Measurements from ENCODE around the gene FMO2.
"Not testable (repeated sequence)": the region's sequence is repeated elsewhere in the genome, so short reads cannot be mapped to it uniquely, and the experiment has no call there.

The FMO2 gene

DNA sequence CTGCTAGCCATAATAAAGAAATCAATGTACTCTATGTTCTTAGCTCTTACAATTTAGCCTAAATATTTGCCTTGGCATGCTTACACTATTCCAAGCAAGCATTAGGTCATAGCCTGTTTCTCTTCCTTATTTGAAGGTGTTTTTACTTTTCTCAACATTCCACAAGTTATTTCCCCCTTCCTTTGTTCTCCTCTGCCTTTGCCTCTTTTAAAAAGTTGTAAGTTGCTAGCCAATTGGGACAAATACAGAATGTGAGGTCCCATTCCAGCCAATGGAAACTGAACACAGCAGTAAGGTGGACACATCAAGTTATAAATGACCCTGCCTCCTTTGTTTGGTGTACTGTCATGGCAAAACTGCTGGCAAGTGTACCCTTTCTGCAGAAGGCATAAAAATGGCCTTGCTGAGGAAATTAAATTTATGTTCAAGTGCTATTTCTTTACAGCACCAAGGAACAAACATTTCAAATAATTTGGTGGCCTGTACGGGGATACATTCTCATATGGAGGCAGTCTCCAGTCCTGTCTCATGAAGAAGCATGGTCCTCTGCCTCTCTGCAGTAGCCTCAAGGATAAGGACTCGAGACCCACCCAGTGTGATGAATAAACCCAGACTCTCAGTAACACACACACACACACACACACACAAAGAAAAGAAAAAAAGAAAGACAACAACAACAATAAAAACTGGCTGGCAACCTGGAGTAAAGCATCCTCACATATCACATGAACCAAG lies 34.4 kb downstream of the FMO2 start:
- DNase-seq (ENCODE audit: low read depth in 4 of 4, low spot score in 1 of 4), result no peak

DNA sequence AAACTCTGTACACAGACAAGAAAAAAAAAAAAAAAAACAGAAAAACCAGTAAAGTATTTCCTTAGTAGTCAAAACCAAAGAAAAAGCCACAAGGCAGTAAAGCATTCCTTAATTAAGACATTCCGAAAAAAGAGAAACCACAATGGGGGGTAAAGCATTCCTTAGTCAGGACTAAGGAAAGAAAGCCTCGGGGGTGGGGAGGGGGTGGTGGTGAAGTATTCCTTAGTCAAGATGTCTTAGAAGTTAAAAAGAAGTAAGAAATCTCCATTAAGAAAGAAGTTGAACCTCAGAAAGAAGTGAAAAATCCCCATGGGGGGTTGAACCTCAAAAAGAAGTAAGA lies 35.0 kb downstream of the FMO2 start:
- no peak for DNase-seq (ENCODE audit: low read depth in 4 of 4, low spot score in 1 of 4)

DNA sequence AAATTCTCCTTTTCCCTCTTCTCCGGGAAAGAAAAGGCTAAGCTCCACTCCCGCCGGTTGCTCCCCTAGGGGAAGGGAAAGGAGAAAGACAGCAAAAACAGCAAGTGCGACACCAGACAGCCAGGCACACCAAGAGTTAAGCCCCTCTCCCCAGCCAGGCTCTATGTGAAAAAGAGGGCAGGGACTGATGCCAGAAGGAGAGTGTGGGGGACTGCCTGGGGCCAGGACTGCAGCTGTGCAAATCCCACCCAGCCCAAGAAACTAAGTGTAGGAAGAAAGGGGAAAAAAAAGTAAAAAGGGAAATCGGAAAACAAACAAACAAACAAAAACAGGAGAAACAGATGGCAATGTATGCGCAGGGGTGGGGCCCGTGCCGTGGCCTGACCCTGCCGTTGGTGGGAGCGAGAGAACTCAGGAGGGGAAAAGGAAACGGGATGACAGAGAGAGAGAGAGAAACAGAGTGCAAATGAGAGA lies 35.5 kb downstream of the FMO2 start:
- DNase-seq (ENCODE audit: low read depth in 4 of 4, low spot score in 1 of 4), result no peak

DNA sequence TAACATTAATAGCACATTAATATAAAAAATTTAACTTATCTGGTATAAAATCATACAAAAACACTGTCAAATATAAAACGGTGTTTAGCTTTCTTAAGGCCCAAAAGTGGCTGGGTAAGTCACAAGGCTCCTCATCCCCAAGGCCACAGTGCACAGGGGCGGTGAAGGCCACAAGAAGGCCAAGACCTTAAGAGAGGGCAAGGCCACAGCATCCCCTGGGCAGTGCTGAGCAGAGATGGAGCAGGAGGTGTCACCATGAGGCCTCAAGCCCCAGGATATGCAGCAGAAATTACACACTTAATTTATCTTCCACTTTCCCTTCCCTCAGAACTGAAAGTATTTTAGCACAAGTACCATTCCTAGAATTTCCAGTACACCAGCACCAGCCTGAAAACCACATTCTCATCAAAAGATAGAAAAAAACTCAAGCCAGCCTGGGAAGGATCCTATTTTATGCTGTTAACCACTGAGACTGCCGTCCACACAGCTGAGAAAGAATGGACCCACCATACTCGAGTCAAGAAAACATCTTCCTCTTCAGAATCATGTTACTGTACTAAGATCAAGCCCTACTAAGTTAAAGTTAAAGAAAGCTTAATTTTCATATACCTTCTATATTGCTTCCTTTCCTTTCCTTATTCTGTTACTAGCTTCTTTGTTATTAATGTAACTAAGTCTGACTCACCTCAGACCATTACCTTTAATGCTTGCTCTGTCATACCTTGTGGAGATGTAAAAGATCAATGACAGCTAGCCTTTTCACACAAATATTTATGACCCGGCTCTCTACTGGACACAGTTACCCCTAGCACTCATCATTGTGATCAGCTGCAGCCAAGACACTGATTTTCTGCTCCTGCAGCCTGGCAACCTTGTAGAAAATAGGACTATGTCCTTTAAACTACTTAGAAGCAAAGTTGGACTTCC lies 36.8 kb downstream of the FMO2 start:
- DNase-seq (ENCODE audit: low read depth in 4 of 4, low spot score in 1 of 4), result no peak

DNA sequence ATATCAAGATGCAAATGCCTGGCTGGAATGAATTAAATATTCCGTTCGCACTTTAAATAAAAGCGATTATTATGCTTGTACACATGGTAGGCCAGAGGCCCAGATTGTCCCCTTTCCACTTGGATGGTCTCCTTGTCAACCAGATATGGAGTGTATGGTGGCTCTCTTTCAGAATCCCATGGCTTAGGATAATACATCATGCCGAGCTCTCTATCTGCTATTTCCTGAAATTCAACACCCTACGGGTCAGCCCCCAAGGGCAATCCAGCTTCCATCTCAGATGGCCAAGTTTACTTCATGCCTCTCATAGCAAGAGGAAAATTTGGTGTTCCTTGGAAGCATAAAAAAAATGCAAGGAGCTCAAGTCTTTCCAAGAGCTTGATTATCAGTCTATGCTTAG lies 37.8 kb downstream of the FMO2 start:
- DNase-seq (ENCODE audit: low read depth in 4 of 4, low spot score in 1 of 4), result no peak

DNA sequence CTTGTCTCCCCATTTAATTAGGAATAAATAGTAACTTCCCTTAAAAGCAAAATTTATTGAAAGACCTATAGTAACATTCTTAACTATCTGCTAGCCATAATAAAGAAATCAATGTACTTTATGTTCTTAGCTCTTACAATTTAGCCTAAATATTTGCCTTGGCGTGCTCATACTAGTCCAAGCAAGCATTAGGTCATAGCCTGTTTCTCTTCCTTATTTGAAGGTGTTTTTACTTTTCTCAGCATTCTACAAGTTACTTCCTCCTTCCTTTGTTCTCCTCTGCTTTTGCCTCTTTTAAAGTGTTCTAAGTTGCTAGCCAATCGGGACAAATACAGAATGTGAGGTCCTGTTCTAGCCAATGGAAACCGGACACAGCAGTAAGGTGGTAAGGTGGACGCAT lies 39.2 kb downstream of the FMO2 start:
- DNase-seq (ENCODE audit: low read depth in 4 of 4, low spot score in 1 of 4), result not testable (repeated sequence)

DNA sequence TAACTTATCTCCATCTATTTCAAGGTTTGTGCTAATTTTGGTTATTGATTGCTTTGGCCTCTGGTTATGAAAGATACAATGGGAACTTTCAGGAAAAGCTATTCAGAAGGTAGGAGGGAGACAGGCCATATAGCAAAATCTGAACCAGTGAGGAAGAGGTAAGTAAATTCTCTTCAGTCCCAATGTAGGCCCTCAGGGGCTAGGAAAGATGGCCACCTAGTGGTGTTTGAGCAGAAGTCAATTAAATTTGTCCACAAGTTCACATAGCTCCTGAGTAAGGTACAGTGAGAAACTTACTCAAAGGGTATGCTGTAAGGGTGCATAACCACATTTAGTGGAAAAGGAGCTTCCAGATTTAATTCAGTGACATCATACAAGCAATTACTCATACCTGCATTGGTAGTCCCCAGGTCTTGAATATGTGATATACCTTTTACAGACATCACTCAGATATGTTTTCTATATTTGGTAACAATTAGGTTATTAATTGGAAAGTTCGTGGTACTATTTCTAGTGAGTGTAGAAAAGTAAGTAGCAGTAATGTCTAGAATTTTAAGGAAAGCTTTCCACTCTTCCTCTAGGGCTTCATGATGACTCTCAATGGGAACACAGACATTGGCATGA lies 41.8 kb downstream of the FMO2 start:
- no peak for DNase-seq (ENCODE audit: low read depth in 4 of 4, low spot score in 1 of 4)

DNA sequence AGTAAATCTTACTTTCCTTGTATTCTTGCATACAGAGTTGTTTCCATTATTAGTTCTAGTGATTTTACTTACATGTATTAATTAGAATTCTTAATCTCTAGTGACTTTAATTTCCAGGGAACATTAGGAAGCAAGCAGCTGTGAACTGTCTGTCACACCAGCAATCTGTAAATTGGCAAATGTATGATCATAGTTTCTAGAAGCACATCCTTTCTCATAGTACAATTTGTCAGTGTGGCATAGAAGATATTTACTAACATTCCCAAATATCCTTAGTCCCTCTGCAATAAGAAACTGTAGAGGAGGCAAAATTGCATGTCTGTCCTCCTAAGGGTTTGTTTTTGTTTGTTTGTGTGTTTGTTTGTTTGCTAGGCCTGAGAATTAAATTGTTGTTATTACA lies 46.2 kb downstream of the FMO2 start:
- no peak for DNase-seq (ENCODE audit: low read depth in 4 of 4, low spot score in 1 of 4)

DNA sequence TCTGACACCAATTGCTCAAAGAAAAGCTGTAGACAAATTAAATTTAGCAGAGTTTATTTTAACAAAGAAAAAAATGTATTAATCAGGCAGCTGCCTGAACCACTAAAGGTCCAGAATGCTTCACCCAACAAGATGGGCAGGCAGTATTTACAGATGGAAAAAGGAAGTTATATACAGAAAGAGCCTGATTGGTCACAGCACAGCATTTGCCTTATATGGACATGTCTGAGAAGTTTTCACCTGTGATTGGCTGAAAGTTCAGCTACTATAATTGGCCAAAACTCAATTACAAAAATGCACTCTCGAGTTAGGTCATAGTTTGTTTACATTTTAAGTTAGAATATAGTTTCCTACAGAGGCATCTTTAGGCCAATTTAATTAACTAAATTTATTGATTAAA lies 48.1 kb downstream of the FMO2 start:
- DNase-seq (ENCODE audit: low read depth in 4 of 4, low spot score in 1 of 4), result no peak

DNA sequence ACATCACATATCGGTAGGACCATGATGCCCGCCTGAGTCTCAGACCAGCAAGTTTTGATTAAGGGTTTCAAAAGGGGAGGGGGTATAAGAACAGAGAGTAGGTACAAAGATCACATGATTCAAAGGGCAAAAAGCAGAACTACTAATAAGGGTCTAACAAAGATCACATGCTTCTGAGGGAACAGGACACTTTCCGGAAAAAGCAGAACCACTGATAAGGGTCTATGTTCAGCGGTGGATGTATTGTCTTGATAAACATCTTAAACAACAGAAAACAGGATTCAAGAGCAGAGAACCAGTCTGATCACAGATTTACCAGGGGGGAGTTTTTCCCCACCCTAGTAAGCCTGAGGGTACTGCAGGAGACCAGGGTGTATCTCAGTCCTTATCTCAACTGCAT lies 51.1 kb downstream of the FMO2 start:
- DNase-seq (ENCODE audit: low read depth in 4 of 4, low spot score in 1 of 4), result not testable (repeated sequence)

DNA sequence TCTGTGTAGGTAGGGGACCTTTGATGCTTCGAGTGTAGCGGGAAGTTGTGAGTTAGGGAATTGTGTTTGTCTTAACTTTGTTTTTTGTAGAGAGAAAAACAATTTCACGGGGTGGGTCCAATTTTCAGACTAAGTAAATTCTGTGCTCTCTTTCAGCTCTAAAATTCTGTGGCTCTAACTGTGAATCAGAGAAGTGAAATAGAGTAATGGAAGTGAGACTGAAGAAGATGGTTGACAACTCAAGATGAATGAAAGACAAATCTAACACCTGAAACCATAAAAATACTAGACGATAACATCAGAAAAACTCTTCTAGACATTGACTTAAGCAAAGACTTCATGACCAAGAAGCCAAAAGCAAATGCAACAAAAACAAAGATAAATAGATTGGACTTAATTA lies 58.8 kb downstream of the FMO2 start:
- no peak for DNase-seq (ENCODE audit: low read depth in 4 of 4, low spot score in 1 of 4)

DNA sequence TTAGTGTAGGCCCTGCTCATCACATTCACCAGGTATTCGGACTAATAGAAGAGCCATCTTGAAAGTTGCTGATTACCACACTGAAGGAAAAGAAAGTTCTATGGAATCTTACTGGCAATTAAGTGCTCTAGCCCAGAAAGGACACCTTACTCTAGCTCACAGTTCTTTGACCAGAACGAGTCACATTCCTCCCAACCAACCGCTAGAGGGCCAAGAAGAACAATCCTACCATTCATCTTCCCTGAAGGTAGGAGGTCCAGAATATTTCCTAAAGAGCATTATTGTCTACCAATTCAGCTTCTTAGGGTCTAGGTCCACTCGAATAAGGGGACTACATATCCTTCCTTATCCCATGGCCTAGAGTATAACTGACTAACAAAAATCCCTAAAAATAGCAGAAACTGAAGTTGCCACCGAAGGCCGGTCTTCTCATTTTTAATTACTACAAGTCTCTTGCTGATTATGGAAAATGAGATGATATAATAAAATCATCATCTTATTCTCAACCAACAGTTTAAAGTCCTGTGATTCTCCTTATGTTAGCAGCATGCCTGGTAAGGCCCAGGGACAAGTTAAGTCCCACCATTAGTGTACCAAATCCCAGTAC lies 60.5 kb downstream of the FMO2 start:
- DNase-seq (ENCODE audit: low read depth in 4 of 4, low spot score in 1 of 4), result no peak

DNA sequence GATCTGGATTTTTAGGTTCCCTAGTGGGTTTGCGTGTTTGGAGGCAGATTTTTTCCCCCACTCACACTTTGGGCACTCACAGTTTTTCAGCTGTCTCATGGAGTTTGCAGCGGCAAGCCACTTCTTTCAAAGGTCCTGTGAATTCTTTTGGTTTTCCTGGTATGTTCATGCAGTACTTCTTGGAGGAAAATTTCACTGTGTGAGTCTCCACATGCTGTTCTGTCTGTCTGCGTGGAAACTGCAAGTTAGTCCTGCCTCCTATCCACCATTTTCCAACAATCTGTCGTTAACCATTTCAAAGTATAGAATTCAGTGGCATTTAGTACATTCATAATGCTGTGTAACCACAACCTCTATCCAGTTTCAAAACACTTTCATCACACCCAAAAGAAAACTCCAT lies 62.4 kb downstream of the FMO2 start:
- DNase-seq (ENCODE audit: low read depth in 4 of 4, low spot score in 1 of 4), result no peak

DNA sequence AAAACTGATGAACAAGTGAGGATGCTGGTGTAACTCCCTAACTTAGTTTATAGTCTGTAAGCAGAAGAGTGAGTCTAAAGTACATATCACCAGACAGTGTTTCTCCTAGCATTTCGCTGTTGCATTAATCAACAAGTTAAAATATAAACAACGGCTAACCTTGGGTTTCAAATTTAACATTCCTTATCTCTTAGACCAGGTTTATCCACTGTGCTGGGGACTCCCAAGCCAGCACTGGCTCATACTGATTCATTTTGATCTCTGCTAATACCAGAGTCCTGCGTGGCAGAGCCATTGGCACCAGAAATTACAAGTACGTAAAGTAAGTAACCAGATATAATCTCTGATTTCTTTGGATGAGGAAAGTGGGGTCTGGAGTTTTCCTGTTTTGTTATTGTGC lies 63.2 kb downstream of the FMO2 start, which contains the start of gene FMO1:
Gene FMO1, plus strand, starts transcription at position 193 of the 400 bp plus-strand sequence. CDS start 9,594 bp downstream, outside the sequence.
- DNase-seq (ENCODE audit: low read depth in 4 of 4, low spot score in 1 of 4), result no peak

DNA sequence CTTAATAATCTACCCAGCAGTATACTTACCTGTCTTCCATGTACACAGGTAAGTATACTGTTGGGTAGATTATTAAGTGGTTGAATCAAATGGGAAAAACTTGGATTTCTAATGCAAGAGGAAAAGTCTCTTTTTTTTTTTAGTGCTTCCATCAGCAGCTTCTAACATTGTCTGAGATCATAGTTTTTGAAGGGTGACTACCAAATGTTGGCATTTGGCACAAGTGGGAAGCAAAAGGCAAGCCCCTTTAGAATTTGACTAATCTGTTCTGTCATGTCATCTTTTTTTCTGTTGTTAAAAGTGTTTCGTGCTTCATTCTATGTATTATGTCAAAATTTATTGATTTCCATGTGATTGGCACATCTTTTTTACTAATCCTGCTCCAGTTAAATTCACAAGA lies 63.7 kb downstream of the FMO2 start:
- DNase-seq (ENCODE audit: low read depth in 4 of 4, low spot score in 1 of 4), result no peak

DNA sequence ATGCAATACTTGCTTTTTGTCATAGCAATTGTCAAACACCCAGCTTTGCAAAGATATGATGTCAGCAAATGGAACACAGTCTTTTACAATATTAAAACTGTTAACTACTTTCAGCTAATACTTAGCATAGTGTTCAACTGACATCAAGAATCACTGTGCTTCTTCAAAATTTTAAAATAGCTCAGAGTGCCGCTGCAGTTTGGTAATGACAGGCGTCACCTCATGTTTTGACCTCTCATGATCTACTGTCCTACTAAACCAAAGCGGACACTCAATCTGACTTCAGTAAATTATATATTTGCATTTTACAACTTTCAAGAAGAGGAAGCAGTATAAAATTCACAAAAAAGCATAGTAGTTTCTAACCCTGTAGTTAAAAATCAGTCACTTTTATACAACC lies 65.2 kb downstream of the FMO2 start:
- no peak for DNase-seq (ENCODE audit: low read depth in 4 of 4, low spot score in 1 of 4)

DNA sequence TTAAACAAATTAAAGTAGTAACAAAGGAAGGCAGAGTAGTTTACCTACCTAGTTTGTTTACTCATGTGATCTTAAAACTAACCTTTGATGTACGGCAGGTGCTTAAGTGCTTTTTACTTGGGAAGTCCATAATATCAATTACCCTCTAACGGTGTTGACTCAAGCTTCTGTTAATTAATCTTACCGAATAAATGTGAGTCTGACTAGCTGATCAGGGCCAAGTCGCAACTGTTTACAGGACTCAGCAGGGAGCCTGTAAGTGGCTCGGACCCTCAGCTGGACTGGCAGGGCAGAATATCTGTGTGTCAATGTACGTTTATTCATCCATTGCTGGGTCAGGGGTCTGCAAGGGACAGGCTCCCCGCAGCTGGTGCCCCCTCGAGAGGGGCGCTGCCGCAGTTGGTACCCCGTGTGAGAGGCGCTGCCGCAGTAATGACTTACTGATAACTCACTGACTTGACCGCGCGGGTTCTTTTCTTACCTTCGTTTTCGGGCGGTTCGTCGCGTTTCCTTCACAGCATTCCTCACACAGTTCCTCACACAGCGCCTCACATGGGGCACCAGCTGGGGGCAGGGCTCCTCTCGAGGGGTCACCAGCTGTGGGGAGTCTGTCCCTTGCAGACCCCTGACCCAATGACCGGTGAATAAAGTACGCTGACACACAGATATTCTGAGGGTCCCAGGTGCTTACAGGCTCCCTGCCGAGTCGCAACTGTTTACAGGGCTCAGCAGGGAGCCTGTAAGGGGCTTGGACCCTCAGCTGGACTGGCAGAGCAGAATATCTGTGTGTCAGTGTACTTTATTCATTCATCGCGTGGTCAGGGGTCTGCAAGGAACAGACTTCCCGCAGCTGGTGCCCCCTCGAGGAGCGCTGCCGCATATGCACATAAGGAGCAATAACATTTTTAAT lies 66.2 kb downstream of the FMO2 start:
- peak in 1 of 4 experiments; percentile 16 for DNase-seq (ENCODE audit: low read depth in 4 of 4, low spot score in 1 of 4)

DNA sequence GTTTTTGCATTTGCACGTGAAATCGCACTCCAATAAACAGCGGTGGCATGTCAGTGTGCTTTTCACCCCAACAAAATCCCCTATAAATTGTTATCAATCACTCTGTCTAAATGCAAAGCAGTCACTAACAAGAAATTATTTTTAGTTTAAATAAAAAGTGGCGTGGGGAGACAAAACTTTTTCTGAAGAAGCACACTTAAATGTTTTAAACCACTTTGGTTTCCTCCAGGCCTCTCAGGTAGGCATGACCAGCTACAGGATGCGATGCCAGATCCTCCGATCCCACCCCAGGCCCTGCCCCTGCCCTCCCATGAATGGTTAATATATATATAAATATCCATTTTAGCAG lies 66.8 kb downstream of the FMO2 start:
- no peak for DNase-seq (ENCODE audit: low read depth in 4 of 4, low spot score in 1 of 4)

DNA sequence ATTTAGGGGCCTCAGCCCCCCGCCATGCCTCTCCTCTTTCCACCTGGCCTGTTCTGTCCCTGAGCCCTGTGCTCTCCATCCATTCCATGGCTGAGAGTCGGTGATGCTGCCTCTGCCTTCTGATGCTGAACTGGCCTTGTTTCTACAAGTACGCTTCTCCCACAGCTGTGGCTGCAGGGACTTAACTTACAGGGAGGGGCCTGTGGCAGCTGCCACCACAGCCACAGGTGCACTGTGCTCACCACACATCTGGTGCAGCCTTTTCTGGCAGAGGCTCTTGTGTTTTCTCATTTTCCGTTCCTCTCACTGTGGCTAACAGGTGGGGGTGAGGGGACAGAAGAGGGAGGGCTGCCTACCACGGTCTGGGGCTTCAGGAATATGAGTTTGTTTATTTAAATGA lies 67.4 kb downstream of the FMO2 start:
- DNase-seq (ENCODE audit: low read depth in 4 of 4, low spot score in 1 of 4), result no peak

DNA sequence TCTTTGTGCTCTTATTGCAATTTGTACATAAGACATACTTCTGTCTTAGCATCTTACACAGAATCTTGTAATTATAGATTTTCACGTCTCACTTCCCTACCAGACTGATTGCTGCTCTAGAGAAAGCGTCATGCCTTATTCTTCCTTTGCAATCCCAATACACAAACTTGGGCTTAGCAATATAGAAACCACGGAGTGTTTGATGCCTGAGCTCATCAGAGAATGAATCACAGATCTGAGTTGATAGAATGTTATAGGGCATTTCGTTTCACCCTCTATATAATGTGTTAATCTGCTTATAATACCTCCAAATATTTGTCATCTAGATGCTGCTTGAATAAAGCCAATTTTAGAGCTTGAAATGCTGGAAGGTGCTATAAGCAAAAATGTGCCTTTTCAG lies 69.8 kb downstream of the FMO2 start:
- no peak for DNase-seq (ENCODE audit: low read depth in 4 of 4, low spot score in 1 of 4)
